T-helper 1 cell treated with Interleukin-12 subunit alpha and Interleukin-12 subunit beta and Interleukin-4 antibody, amounts not matched to agents 30 μg/mL and 1 μg/mL, for 36 hours (primary cell): ENCODE data around the gene ACTR8.
"Not testable (repeated sequence)": the region's sequence is repeated elsewhere in the genome, so short reads cannot be mapped to it uniquely, and the experiment has no call there.

Experiments used
- H3K27ac Mint-ChIP-seq: one replicate; pipeline ENCODE4 v1.8.0; 2021; ENCODE audit warnings: mild to moderate bottlenecking, mixed read lengths
- H3K27me3 Mint-ChIP-seq: one replicate; pipeline ENCODE4 v1.8.0; 2021; ENCODE audit warnings: low read depth, mixed read lengths
- H3K36me3 Mint-ChIP-seq: one replicate; pipeline ENCODE4 v1.8.0; 2021; ENCODE audit warnings: low read depth, mixed read lengths
- H3K4me1 Mint-ChIP-seq: one replicate; pipeline ENCODE4 v1.8.0; 2021; ENCODE audit warnings: low read depth, mixed read lengths
- H3K4me3 Mint-ChIP-seq: one replicate; pipeline ENCODE4 v1.8.0; 2021; ENCODE audit warnings: mild to moderate bottlenecking, moderate library complexity, mixed read lengths
- H3K9me3 Mint-ChIP-seq: one replicate; pipeline ENCODE4 v1.8.0; 2021; ENCODE audit warnings: mixed read lengths

ACTR8 gene, protein sequence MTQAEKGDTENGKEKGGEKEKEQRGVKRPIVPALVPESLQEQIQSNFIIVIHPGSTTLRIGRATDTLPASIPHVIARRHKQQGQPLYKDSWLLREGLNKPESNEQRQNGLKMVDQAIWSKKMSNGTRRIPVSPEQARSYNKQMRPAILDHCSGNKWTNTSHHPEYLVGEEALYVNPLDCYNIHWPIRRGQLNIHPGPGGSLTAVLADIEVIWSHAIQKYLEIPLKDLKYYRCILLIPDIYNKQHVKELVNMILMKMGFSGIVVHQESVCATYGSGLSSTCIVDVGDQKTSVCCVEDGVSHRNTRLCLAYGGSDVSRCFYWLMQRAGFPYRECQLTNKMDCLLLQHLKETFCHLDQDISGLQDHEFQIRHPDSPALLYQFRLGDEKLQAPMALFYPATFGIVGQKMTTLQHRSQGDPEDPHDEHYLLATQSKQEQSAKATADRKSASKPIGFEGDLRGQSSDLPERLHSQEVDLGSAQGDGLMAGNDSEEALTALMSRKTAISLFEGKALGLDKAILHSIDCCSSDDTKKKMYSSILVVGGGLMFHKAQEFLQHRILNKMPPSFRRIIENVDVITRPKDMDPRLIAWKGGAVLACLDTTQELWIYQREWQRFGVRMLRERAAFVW

DNA sequence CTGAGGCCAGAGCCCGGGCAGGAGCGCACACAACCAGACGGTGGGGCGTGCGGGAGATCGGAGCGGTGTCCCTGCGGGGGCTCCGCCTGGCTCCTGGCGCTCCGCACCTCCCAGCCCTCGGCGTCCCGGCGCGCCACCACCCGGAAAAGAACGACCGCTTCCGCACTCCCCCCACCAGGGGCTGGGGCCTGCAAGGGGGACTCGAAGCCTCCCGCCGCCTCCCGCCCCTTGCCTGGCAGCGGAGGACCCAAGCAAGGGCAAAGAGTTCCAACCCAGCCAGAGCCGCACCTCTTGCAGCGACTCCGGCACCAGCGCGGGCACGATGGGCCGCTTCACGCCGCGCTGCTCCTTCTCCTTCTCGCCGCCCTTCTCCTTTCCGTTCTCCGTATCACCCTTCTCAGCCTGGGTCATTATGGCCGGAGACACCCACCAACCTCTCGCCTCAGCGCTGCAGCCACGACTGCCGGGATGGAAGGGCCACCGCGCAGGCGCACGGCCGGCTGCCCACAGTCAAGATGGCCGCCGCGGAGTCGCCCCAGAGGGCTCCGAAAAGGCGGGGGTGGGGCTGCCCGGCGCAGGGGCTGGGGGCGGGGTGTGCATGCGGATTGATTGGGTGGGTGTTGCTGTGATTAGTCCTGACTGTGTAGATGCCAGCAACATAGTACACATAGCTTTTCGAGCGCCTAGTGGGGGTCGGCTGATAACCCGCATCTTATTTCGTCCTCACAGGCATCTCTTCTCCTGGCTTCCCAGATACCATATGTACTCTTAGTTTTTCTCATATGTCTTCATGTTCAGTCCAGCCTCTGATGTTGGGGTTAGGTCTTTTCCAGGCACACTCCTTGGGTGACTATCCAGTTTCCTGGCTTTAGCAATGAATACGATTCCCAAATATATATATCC is at the start of gene ACTR8:
Gene ACTR8, minus strand, starts transcription at position 462 of the 903 bp plus-strand sequence. Its CDS starts 51 bp downstream, at position 411.
- Mint-ChIP-seq H3K27me3 (no peaks in the 10 kb centered on the region), H3K4me3 (peak within 1 kb of the TSS; percentile 100), H3K27ac (peak within 1 kb of the TSS; percentile 99), H3K36me3 (peaks cover 25% of the 10 kb centered on the region), H3K9me3 (no peaks in the 10 kb centered on the region), H3K4me1 (peaks cover 32% of the 10 kb centered on the region)

DNA sequence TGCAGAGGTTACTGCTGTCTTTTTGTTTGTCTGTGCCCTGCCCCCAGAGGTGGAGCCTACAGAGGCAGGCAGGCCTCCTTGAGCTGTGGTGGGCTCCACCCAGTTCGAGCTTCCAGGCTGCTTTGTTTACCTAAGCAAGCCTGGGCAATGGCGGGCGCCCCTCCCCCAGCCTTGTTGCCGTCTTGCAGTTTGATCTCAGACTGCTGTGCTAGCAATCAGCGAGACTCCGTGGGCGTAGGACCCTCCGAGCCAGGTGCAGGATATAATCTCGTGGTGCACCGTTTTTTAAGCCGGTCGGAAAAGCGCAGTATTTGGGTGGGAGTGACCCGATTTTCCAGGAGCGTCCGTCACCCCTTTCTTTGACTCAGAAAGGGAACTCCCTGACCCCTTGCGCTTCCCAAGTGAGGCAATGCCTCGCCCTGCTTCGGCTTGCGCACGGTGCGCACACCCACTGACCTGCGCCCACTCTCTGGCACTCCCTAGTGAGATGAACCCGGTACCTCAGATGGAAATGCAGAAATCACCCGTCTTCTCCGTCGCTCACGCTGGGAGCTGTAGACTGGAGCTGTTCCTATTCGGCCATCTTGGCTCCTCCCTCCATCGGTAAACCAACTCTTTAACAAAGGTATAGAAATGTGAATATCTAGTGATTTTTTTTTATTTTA is 45.4 kb upstream of the ACTR8 start:
- H3K4me1 Mint-ChIP-seq, H3K27me3 Mint-ChIP-seq, H3K4me3 Mint-ChIP-seq, H3K9me3 Mint-ChIP-seq, H3K27ac Mint-ChIP-seq, H3K36me3 Mint-ChIP-seq: not testable (repeated sequence)

DNA sequence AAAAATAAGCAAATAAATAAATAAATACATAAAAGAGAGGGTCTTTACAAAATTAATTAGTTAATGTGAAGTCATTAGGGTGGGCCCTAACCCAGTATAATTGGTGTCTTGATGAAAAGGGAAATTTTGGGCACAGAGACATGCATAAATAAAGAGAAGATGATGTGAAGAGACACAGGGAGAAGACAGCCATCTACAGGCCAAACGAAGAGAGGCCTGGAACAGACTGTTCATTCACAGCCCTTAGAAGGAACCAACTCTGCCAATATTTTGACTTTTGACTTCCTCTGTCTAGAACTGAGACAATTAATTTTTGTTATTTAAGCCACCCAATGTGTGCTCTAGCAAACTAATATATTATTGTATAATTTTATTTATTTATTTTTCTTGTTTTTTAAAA is 39.3 kb upstream of the ACTR8 start:
- H3K27me3 Mint-ChIP-seq, result peaks cover 27% of the 10 kb centered on the region
- H3K4me1 Mint-ChIP-seq, result no peaks in the 10 kb centered on the region
- no peak overlapping the region for H3K4me3 Mint-ChIP-seq
- H3K9me3 Mint-ChIP-seq, result no peaks in the 10 kb centered on the region
- no peak overlapping the region for H3K27ac Mint-ChIP-seq
- no peaks in the 10 kb centered on the region for H3K36me3 Mint-ChIP-seq

DNA sequence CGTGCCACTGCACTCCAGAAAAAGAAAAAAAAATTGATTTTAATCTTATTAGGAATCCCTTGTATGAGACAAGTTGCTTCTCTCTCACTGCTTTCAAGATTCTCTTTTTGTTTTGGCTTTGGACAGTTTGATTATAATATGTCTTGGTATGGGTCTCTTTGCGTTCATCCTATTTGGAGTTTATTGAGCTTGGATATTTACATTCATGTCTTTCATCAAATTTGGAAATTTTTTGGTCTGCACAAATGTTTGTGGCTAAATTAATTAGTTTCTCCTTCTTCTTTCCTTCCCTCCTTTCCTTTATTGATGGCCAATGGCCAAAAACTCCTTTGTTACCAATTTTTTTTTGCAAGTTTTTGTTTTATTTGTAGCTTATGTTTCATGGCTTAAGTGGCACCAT is 37.8 kb upstream of the ACTR8 start:
- no peaks in the 10 kb centered on the region for H3K36me3 Mint-ChIP-seq
- H3K27ac Mint-ChIP-seq, result no peak overlapping the region
- H3K27me3 Mint-ChIP-seq, result peaks cover 32% of the 10 kb centered on the region

DNA sequence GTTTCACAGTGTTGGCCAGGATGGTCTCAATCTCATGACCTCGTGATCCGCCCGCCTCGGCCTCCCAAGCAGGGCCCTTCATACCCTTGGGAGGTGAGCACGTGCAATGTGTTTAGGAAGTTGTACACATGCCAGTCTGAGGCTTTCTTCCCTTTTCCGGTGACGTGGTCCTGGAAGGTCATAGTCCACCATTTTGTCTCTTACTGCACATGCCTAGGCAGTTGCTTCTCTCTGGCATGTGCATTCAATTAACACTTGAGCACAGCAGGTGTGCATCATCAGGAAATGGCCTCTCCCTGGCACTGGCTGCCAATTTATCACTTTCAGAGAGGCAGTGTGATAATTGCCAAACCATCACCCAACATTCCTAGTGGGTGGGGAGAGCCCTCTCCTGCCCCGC is 31.4 kb upstream of the ACTR8 start:
- Mint-ChIP-seq H3K4me1 (no peaks in the 10 kb centered on the region), H3K27me3 (peaks cover 54% of the 10 kb centered on the region), H3K36me3 (no peaks in the 10 kb centered on the region), H3K4me3 (no peak overlapping the region), H3K27ac (no peak overlapping the region), H3K9me3 (no peaks in the 10 kb centered on the region)

More for the DNA sequence above, 37.8 kb upstream of the ACTR8 start:
- no peak overlapping the region for H3K4me3 Mint-ChIP-seq
- no peaks in the 10 kb centered on the region for H3K4me1 Mint-ChIP-seq
- H3K9me3 Mint-ChIP-seq, result no peaks in the 10 kb centered on the region

DNA sequence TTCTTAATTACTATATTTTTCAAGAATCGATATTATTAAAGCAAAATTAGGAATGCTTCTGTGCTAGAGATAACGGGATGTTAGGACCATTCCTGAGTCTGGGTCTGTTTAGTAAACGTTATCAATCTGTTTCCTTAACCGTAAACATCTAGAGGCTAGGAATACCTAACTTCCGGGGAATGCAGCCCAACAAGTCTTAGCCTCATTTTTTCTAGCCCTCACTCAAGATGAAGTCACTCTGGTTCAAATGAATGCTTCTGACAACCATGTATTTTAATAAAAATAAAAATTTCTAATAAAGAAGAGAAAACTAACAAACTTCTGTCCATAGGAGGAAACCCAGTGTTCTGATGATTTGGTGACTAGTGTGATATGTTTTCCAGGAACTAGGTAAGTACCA is 20.8 kb upstream of the ACTR8 start:
- Mint-ChIP-seq H3K4me3 (no peak overlapping the region), H3K27me3 (peaks cover 48% of the 10 kb centered on the region), H3K36me3 (no peaks in the 10 kb centered on the region), H3K9me3 (no peaks in the 10 kb centered on the region), H3K27ac (no peak overlapping the region), H3K4me1 (no peaks in the 10 kb centered on the region)

DNA sequence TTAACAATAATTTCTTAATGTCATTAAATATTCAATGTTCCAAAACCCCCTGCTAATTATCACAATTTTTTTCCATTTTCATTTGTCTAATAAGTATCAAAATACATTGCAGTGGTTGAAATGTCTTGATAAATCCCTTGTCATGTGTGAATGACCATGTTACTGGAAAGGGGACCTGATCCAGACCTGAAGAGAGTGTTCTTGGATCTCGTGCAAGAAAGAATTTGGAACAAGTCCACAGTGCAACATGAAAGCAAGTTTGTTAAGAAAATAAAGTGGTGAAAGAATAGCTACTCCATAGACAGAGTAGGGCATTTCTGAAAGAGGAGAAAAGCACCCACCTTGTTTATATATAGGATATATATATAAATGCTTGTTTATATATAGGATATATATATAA is 20.1 kb upstream of the ACTR8 start:
- no peak overlapping the region for H3K27ac Mint-ChIP-seq
- no peaks in the 10 kb centered on the region for H3K9me3 Mint-ChIP-seq
- H3K27me3 Mint-ChIP-seq, result peaks cover 49% of the 10 kb centered on the region
- no peaks in the 10 kb centered on the region for H3K4me1 Mint-ChIP-seq
- H3K4me3 Mint-ChIP-seq, result no peak overlapping the region
- H3K36me3 Mint-ChIP-seq, result no peaks in the 10 kb centered on the region

DNA sequence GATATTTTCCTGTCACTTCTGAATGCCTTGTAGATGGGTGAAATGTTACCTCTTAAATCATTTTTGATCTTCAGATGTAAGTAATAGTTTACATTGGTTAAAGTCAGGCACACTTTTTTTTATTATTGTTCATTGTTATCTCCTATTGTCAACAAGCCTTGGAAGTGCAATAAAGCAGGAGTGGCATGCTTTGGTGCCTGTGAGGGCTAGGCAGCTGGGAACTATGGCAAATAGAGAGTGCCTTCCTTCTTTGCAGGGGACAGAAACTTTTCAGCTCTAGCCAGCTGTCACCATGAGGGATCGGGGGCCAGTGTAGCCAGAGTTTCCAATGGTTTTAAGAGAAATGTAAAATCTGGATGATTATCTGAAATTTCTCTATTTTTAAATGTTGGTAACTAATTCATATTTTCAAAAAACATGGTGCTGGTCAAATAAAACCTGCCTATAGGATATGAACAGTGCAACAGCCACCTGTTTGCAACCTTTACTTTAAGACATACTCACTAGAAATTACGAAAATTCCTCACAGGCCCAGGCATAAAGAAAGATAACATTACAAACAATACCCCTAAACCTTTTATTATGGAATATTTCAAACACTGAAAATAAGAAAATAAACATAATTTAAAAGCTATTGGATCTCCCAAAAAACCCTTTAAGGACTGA is 18.8 kb upstream of the ACTR8 start:
- H3K36me3 Mint-ChIP-seq, result no peaks in the 10 kb centered on the region
- H3K9me3 Mint-ChIP-seq, result no peaks in the 10 kb centered on the region
- no peak overlapping the region for H3K4me3 Mint-ChIP-seq
- H3K4me1 Mint-ChIP-seq, result no peaks in the 10 kb centered on the region
- peaks cover 46% of the 10 kb centered on the region for H3K27me3 Mint-ChIP-seq
- no peak overlapping the region for H3K27ac Mint-ChIP-seq

DNA sequence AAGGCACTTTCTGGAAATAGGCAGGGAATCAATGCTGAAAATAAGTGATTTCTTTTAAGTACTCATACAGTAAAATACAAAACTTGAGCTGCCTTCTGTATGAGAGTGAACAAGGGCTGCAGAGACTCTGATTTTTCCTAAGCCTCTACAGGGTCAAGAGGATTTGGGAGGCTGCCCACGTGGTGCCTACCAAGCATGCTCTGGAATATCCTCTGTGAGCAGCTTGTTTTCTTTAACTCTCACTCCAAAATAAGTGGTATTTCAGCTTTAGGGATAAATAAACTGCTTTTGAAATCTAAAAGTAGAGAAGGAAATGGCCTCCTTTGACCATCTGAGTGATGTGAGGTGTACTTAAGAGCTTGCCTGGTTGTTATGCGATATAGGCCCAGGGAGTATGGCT is 17.8 kb upstream of the ACTR8 start:
- no peak overlapping the region for H3K4me3 Mint-ChIP-seq
- H3K4me1 Mint-ChIP-seq, result no peaks in the 10 kb centered on the region
- H3K9me3 Mint-ChIP-seq, result no peaks in the 10 kb centered on the region
- H3K27me3 Mint-ChIP-seq, result peaks cover 50% of the 10 kb centered on the region
- H3K36me3 Mint-ChIP-seq, result no peaks in the 10 kb centered on the region
- H3K27ac Mint-ChIP-seq, result no peak overlapping the region

DNA sequence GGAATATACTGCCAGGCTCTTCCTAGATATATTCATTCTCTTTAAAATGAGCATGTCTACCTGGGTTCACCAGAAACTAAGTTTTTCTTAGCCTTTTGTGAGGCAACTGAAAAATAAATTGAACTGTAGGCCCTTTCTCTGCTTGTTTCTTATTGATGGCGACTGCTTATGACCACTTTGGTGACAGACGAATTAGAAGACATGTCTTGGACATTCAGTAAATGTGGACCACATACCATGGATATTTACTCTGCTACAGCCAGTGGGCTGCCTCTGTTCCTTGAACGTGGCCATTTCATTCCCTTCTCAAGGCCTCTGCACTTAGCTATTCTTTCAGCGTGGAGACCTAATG is 10.3 kb upstream of the ACTR8 start:
- Mint-ChIP-seq H3K36me3 (peaks cover 22% of the 10 kb centered on the region), H3K4me1 (peaks cover 43% of the 10 kb centered on the region), H3K27me3 (peaks cover 23% of the 10 kb centered on the region), H3K4me3 (peak overlapping the region; percentile 96), H3K9me3 (peaks cover 6% of the 10 kb centered on the region), H3K27ac (peak overlapping the region; percentile 100)

DNA sequence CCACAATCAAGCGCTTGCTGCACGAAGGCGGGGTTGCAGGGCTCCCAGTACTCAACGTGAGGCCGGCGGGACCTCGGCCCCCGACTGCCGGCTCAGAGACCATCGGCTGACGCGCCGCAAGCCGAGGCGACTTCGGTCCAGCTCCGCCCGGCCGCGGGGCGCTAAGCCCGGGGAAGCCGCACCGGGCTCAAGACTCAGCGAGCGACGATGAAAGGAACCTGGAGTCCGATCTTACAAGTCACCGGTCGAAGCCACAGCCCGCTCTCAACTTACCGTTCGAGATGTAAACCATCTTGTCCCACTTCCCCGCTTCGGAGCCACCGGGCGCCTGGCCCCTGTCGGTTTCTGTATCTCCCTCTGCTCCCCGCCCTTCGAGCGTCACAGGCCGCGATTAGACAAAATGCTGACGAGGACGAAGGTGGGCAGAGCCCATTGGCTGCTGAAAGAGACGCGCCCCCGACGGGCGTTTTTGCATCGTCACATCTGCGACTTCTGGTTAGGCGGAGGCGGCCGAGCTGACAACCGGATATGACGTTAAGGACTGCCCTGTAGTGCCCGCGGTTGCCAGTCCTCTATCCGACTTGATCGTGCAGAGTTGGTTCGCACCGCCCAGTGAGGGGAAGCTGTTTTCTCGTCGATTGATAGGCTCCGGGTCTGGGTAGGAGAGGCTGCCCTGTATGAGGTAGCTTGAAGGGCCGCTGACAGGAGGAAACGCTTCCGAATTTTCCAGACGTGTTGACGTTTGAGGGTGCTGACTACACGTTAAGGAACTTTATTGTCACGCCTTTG is 9.7 kb upstream of the ACTR8 start, which contains the start of gene SELENOK:
Gene SELENOK, minus strand, starts transcription at position 363 of the 789 bp plus-strand sequence.
- peaks cover 6% of the 10 kb centered on the region for H3K9me3 Mint-ChIP-seq
- peak within 1 kb of the TSS; percentile 96 for H3K4me3 Mint-ChIP-seq
- peaks cover 47% of the 10 kb centered on the region for H3K4me1 Mint-ChIP-seq
- peaks cover 22% of the 10 kb centered on the region for H3K36me3 Mint-ChIP-seq
- H3K27me3 Mint-ChIP-seq, result peaks cover 17% of the 10 kb centered on the region
- H3K27ac Mint-ChIP-seq, result peak within 1 kb of the TSS; percentile 100

DNA sequence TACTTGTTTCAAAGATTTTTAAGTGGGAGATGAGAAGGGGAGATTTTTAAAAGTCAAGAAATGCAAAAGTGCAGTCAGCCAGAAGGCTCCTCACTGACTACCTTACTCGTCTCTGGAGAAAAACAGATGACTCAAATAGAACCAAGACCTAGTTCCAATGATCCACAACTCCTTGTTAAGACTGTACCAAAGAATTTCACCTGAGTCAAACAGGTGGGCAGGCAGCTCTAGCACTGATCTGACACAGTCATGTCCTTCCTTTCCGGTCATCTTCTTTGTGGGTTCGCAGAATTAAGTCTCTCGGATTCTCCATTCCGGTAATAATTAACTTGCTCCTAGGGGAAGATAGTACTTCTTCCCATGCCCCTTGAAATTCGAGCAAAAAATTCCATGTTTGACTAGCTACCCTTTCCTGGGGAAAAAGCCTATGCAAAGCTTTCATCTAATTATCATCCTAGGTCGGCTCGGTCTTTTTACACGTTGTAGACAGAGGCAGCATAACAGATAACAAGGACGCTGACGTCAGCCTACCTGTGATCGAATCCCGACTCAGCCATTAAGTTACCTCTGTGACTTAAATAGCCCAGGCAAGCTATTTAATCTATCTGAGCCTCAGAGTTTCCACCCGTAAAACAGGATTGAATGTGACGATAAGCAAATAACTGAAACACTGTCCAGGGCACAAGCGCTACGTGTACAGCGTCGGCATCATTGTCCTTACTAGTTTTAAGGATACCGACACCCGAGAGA is 8.9 kb upstream of the ACTR8 start:
- peak overlapping the region; percentile 96 for H3K4me3 Mint-ChIP-seq
- H3K27ac Mint-ChIP-seq, result peak overlapping the region; percentile 100
- H3K9me3 Mint-ChIP-seq, result peaks cover 6% of the 10 kb centered on the region
- peaks cover 22% of the 10 kb centered on the region for H3K36me3 Mint-ChIP-seq
- peaks cover 12% of the 10 kb centered on the region for H3K27me3 Mint-ChIP-seq
- peaks cover 47% of the 10 kb centered on the region for H3K4me1 Mint-ChIP-seq

DNA sequence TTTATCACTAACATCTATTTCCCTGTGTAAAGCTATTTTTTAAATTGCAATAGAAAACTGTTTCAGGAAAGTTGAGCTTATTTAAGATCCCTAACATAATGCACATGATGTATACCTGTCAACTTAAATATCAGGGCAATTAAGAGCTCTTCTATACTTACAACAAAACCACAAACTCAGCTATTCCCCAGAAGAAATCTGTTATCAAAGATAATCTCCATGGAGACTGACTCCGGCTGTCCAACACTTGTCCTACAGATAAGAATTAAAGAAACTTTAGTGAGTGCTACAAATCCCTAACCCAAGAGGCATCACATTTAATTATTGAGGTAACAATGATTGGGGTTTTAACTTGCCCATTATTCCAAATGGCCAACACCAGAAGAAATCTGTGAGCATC is 6.3 kb upstream of the ACTR8 start:
- peaks cover 22% of the 10 kb centered on the region for H3K36me3 Mint-ChIP-seq
- H3K4me3 Mint-ChIP-seq, result no peak overlapping the region
- H3K27ac Mint-ChIP-seq, result no peak overlapping the region
- peaks cover 45% of the 10 kb centered on the region for H3K4me1 Mint-ChIP-seq
- no peaks in the 10 kb centered on the region for H3K27me3 Mint-ChIP-seq
- peaks cover 4% of the 10 kb centered on the region for H3K9me3 Mint-ChIP-seq
